Neural progenitor cell (in vitro differentiated cells): ENCODE data around the gene RECK. TPM values are rescaled to one million over a fixed set of nuclear protein-coding genes. Genes with fewer than 3 reads are reported as not detected.

Source experiments
- DNase-seq: peaks from one replicate; pipeline ENCODE4 v3.0.0-alpha.2; 2016; ENCODE audit warnings: low spot score
- H2AFZ ChIP-seq: fragments of 200-600 bp; sonication (generic); replicated peaks from 2 replicates; pipeline ENCODE4 v1.6.1; 2016; ENCODE audit warnings: antibody characterized with exemption
- H3F3A ChIP-seq: fragments of 200-600 bp; sonication (generic); 2 replicates; pipeline ENCODE4 v1.6.1; 2016; ENCODE audit warnings: antibody characterized with exemption, low read depth
- H3K27ac ChIP-seq: fragments of 200-600 bp; sonication (generic); 2 replicates; pipeline ENCODE4 v1.5.1; 2016; ENCODE audit warnings: mild to moderate bottlenecking
- H3K27me3 ChIP-seq: fragments of 200-600 bp; sonication (generic); 2 replicates; pipeline ENCODE4 v1.6.1; 2016; ENCODE audit warnings: mild to moderate bottlenecking, moderate library complexity
- H3K36me3 ChIP-seq: fragments of 200-600 bp; sonication (generic); 2 replicates; pipeline ENCODE4 v1.5.1; 2016
- H3K4me1 ChIP-seq: fragments of 200-600 bp; sonication (generic); 2 replicates; pipeline ENCODE4 v1.6.1; 2016; ENCODE audit warnings: mixed run types
- H3K4me2 ChIP-seq: fragments of 200-600 bp; sonication (generic); 2 replicates; pipeline ENCODE4 v1.6.1; 2016
- H3K4me3 ChIP-seq: fragments of 200-600 bp; sonication (generic); 2 replicates; pipeline ENCODE4 v1.5.1; 2016
- H3K79me2 ChIP-seq: fragments of 200-600 bp; sonication (generic); 2 replicates; pipeline ENCODE4 v1.6.1; 2016; ENCODE audit warnings: low read depth
- H3K9ac ChIP-seq: fragments of 200-600 bp; sonication (generic); 2 replicates; pipeline ENCODE4 v1.6.1; 2016
- H3K9me3 ChIP-seq: fragments of 200-600 bp; sonication (generic); 2 replicates; pipeline ENCODE4 v1.5.1; 2016; ENCODE audit warnings: low read depth
- H4K20me1 ChIP-seq: fragments of 200-600 bp; sonication (generic); 2 replicates; pipeline ENCODE4 v1.6.1; 2016; ENCODE audit warnings: low read depth
- H3K27ac Mint-ChIP-seq: 3 replicates; pipeline ENCODE4 v1.8.0; 2021; ENCODE audit warnings: mixed read lengths
- H3K27me3 Mint-ChIP-seq: 2 replicates; pipeline ENCODE4 v1.8.0; 2022; ENCODE audit warnings: low read depth, mild to moderate bottlenecking, inconsistent platforms, moderate library complexity, mixed read lengths; ENCODE audit not compliant: insufficient read depth
- H3K36me3 Mint-ChIP-seq: 3 replicates; pipeline ENCODE4 v1.8.0; 2021; ENCODE audit warnings: mixed read lengths
- H3K4me1 Mint-ChIP-seq: 3 replicates; pipeline ENCODE4 v1.8.0; 2021; ENCODE audit warnings: mixed read lengths
- H3K4me3 Mint-ChIP-seq: 3 replicates; pipeline ENCODE4 v1.8.0; 2021; ENCODE audit warnings: mild to moderate bottlenecking, moderate library complexity, mixed read lengths
- H3K9me3 Mint-ChIP-seq: 3 replicates; pipeline ENCODE4 v1.8.0; 2020; ENCODE audit warnings: mixed read lengths
- EZH2 ChIP-seq: fragments of 200-600 bp; sonication (generic); IDR thresholded peaks from 2 replicates; pipeline ENCODE4 v1.6.1; 2017; ENCODE audit warnings: antibody characterized with exemption, mild to moderate bottlenecking, moderate library complexity
- EZH2phosphoT487 ChIP-seq: fragments of 200-600 bp; sonication (generic); IDR thresholded peaks from 2 replicates; pipeline ENCODE4 v1.6.1; 2017; ENCODE audit warnings: antibody characterized with exemption
- total RNA-seq: library from RNA; depleted of rRNA; stranded (reverse); fragments of >200 nt; gene quantifications from 2 replicates; pipeline ENCODE4 v1.2.3, GENCODE V29; 2015; ENCODE audit warnings: low replicate concordance
- TF ChIP-seq, protein P1 (sequence below): fragments of 200-600 bp; sonication (generic); IDR thresholded peaks from 2 replicates; pipeline ENCODE4 v1.5.1; 2017; ENCODE audit warnings: antibody characterized with exemption, mild to moderate bottlenecking

The RECK gene
- total RNA-seq, 1 donor from 2014 or later, result 11.0 TPM

DNA sequence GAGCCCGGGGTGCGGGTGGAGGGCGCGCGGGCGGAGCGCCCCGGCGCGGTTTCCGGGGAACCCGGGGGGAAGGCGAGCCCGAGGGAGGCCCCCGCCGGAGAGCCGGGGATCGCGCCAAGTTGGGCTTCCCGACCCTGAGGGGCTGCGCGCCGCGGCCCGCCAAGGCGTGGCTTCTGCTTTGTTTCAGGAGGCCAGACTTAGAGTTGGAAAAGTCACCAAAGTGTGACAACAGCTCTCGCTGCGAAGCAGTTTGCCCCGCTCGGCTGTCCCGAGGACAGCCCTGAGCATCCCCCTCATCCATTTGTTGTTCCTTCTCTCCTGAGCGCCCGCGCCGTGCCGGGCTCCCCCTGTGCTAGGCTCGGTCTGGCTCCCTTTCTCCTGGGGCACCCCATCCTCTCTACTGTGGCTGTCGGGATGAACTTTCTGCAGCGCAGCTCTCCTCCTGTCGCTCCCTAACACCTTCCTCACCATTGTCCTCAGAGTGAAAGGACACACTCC is 100.2 kb downstream of the RECK start:
- peaks cover 3% of the 10 kb centered on the region for H3K9me3 Mint-ChIP-seq
- Histone ChIP-seq H3K4me3 (peak overlapping the region; percentile 84), H3K27ac (no peak overlapping the region), H3F3A (peaks cover 9% of the 10 kb centered on the region), H3K27me3 (peaks cover 58% of the 10 kb centered on the region), H3K4me1 (peaks cover 15% of the 10 kb centered on the region), H3K79me2 (no peaks in the 10 kb centered on the region), H3K9me3 (no peaks in the 10 kb centered on the region), H2AFZ (peak overlapping the region; percentile 83), H3K9ac (no peak overlapping the region), H3K36me3 (no peaks in the 10 kb centered on the region), H4K20me1 (no peaks in the 10 kb centered on the region), H3K4me2 (peak overlapping the region; percentile 94)
- DNase-seq, result peak; percentile 51
- no peaks in the 10 kb centered on the region for H3K36me3 Mint-ChIP-seq
- peaks cover 11% of the 10 kb centered on the region for H3K4me1 Mint-ChIP-seq
- peak overlapping the region; percentile 48 for H3K27ac Mint-ChIP-seq
- TF ChIP-seq, protein P1, sequence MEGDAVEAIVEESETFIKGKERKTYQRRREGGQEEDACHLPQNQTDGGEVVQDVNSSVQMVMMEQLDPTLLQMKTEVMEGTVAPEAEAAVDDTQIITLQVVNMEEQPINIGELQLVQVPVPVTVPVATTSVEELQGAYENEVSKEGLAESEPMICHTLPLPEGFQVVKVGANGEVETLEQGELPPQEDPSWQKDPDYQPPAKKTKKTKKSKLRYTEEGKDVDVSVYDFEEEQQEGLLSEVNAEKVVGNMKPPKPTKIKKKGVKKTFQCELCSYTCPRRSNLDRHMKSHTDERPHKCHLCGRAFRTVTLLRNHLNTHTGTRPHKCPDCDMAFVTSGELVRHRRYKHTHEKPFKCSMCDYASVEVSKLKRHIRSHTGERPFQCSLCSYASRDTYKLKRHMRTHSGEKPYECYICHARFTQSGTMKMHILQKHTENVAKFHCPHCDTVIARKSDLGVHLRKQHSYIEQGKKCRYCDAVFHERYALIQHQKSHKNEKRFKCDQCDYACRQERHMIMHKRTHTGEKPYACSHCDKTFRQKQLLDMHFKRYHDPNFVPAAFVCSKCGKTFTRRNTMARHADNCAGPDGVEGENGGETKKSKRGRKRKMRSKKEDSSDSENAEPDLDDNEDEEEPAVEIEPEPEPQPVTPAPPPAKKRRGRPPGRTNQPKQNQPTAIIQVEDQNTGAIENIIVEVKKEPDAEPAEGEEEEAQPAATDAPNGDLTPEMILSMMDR, result no peak
- TF ChIP-seq EZH2, result no peak
- TF ChIP-seq EZH2phosphoT487, result no peak
- peak overlapping the region; percentile 89 for H3K4me3 Mint-ChIP-seq
- H3K27me3 Mint-ChIP-seq, result peaks cover 48% of the 10 kb centered on the region

DNA sequence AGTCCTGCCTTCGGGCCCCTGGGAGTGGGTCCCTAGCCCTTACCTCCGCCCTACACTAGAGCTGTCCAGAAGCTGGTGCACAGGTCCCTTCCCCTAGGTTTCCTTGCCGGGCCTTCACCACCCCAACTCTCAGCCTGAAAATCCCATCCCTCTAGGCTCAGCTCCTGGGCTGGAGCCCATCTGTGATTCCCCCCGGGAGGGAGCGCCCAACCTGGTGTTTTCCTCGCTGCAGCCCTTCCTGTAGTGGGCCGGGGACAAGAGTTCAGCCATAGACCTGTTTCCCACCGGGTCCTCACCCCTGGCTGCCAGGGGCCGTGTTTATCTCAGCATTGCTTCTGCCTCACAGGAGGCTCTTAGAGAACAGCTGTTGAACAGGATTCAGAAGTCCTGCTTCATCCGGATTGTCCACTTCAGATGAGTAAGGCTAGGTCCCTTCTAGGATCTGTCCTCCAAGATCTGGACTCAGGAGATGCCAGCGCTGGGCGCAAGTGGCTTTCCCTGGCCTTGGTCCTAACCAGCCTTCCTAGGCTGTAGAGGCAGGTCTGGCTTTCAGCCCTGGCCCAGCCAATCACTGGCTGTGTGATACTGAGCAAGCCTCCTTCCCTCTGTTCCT is 100.8 kb downstream of the RECK start:
- peak overlapping the region; percentile 48 for H3K27ac Mint-ChIP-seq
- Histone ChIP-seq H3K27ac (no peak overlapping the region), H2AFZ (peak overlapping the region; percentile 83), H3K4me1 (peaks cover 15% of the 10 kb centered on the region), H3K36me3 (no peaks in the 10 kb centered on the region), H3K4me2 (peak overlapping the region; percentile 94), H3K27me3 (peaks cover 58% of the 10 kb centered on the region), H3K79me2 (no peaks in the 10 kb centered on the region), H4K20me1 (no peaks in the 10 kb centered on the region), H3K4me3 (peak overlapping the region; percentile 84), H3K9ac (no peak overlapping the region), H3F3A (peaks cover 9% of the 10 kb centered on the region), H3K9me3 (no peaks in the 10 kb centered on the region)
- H3K27me3 Mint-ChIP-seq, result peaks cover 50% of the 10 kb centered on the region
- peak overlapping the region; percentile 89 for H3K4me3 Mint-ChIP-seq
- H3K36me3 Mint-ChIP-seq, result no peaks in the 10 kb centered on the region
- peaks cover 3% of the 10 kb centered on the region for H3K9me3 Mint-ChIP-seq
- H3K4me1 Mint-ChIP-seq, result peaks cover 13% of the 10 kb centered on the region
- TF ChIP-seq, protein P1, result no peak
- TF ChIP-seq EZH2phosphoT487, result no peak
- no peak for TF ChIP-seq EZH2
- DNase-seq, result peak; percentile 27

DNA sequence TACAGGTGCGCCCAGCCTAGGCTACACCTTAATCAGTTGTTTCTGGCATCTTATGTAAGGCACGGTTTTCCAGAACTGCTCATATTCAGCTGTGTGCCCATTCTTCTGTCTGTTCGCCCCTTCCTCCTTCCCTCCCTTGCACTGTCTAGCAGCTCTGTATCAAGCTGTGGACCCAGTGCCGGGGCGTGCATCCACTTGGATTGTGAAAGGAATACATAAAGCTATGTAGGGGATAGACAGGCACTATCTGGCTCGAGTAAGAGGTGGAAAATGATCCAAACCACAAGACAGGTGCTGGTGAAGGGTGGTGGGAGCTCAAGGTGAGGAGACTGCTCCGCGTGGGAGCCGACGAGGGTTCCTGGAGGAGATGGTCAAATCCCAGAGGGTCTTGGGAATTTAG is 101.8 kb downstream of the RECK start:
- Histone ChIP-seq H3K27me3 (peaks cover 56% of the 10 kb centered on the region), H3K27ac (no peak overlapping the region)
- peaks cover 46% of the 10 kb centered on the region for H3K27me3 Mint-ChIP-seq

More for the DNA sequence above, 101.8 kb downstream of the RECK start:
- H4K20me1 ChIP-seq, result no peaks in the 10 kb centered on the region
- Mint-ChIP-seq H3K9me3 (peaks cover 3% of the 10 kb centered on the region), H3K36me3 (no peaks in the 10 kb centered on the region), H3K27ac (no peak overlapping the region), H3K4me1 (peaks cover 13% of the 10 kb centered on the region), H3K4me3 (peak overlapping the region; percentile 10)
- no peaks in the 10 kb centered on the region for H3K79me2 ChIP-seq
- H3K36me3 ChIP-seq, result no peaks in the 10 kb centered on the region
- H3K4me2 ChIP-seq, result no peak overlapping the region
- TF ChIP-seq, protein P1, result no peak
- TF ChIP-seq EZH2 (no peak), EZH2phosphoT487 (no peak)
- no peak for DNase-seq
- no peak overlapping the region for H2AFZ ChIP-seq
- peaks cover 15% of the 10 kb centered on the region for H3K4me1 ChIP-seq
- no peak overlapping the region for H3K4me3 ChIP-seq
- no peak overlapping the region for H3K9ac ChIP-seq
- H3K9me3 ChIP-seq, result no peaks in the 10 kb centered on the region
- peaks cover 9% of the 10 kb centered on the region for H3F3A ChIP-seq
